ENCODE results near the gene SEMA5A. TPM values are rescaled to one million over a fixed set of nuclear protein-coding genes. Genes with fewer than 3 reads are reported as not detected.

The SEMA5A gene
- polyA plus RNA-seq, 1 donor (not counting 4 experiments of a cell fraction or from before 2014, with no cell fraction given) = 0.16 TPM

GRCh38 chr5:9549941-9550340 is 4.1 kb upstream of the SEMA5A start:
- TF ChIP-seq EZH2 (IDR thresholded peaks at IDR 0.05; ENCODE audit: low read length) = no peak
- TF ChIP-seq CTCF (optimal IDR thresholded peaks at IDR 0.05 in 1 of 3, IDR thresholded peaks at IDR 0.05 in 1 of 3, conservative IDR thresholded peaks at IDR 0.05 in 1 of 3; ENCODE audit: extremely low read depth in 1 of 3, insufficient read depth in 2 of 3, low read length in 3 of 3) = no peak
- Histone ChIP-seq H3K4me2 (ENCODE audit: control insufficient read depth, extremely low read depth, insufficient read depth, low read depth, low read length) (no peak overlapping the region), H3K36me3 (ENCODE audit: control insufficient read depth in 2 of 2, extremely low read depth in 1 of 2, insufficient read depth in 2 of 2, low read length in 2 of 2) (peaks cover 15 to 18% of the 10 kb centered on the region in 2 experiments), H3K4me3 (ENCODE audit: control insufficient read depth in 2 of 3, extremely low read depth in 1 of 3, insufficient read depth in 2 of 3, low read depth in 1 of 3, low read length in 3 of 3) (no peak overlapping the region), H4K20me1 (ENCODE audit: control insufficient read depth, extremely low read depth, insufficient read depth, low read length) (no peaks in the 10 kb centered on the region), H3K79me2 (ENCODE audit: control insufficient read depth, insufficient read depth, low read length) (peaks cover 15% of the 10 kb centered on the region), H3K9ac (ENCODE audit: control insufficient read depth, extremely low read depth, insufficient read depth, low read length) (no peak overlapping the region), H3K9me1 (ENCODE audit: control insufficient read depth, extremely low read depth, insufficient read depth, low read length) (no peaks in the 10 kb centered on the region), H3K9me3 (ENCODE audit: control insufficient read depth, low read depth, low read length) (no peaks in the 10 kb centered on the region), H3K27me3 (ENCODE audit: control insufficient read depth, extremely low read depth, insufficient read depth, low read length) (no peaks in the 10 kb centered on the region), H3K27ac (ENCODE audit: control insufficient read depth, insufficient read depth, low read length) (no peak overlapping the region), H3K4me1 (ENCODE audit: control insufficient read depth, extremely low read depth, insufficient read depth, low read length) (peaks cover 14% of the 10 kb centered on the region), H2AFZ (ENCODE audit: control insufficient read depth, low read length) (no peak overlapping the region)
- DNase-seq (ENCODE audit: low read depth, low spot score) (no peak), FAIRE-seq (no peak)
- dilution Hi-C loops (cut with MboI; ENCODE audit: extremely low pct_ligation_motif_present, low sequenced_read_pairs) = no loop called here

- Histone ChIP-seq H3K4me3 (ENCODE audit: control insufficient read depth in 2 of 3, extremely low read depth in 1 of 3, insufficient read depth in 2 of 3, low read depth in 1 of 3, low read length in 3 of 3) (peak overlapping the region; percentile 77 to 95 (median 92)), H3K36me3 (ENCODE audit: control insufficient read depth in 2 of 2, extremely low read depth in 1 of 2, insufficient read depth in 2 of 2, low read length in 2 of 2) (peaks cover 15 to 18% of the 10 kb centered on the region in 2 experiments), H3K27me3 (ENCODE audit: control insufficient read depth, extremely low read depth, insufficient read depth, low read length) (no peaks in the 10 kb centered on the region), H3K27ac (ENCODE audit: control insufficient read depth, insufficient read depth, low read length) (peak overlapping the region; percentile 91), H2AFZ (ENCODE audit: control insufficient read depth, low read length) (peak overlapping the region; percentile 72), H3K9me1 (ENCODE audit: control insufficient read depth, extremely low read depth, insufficient read depth, low read length) (no peaks in the 10 kb centered on the region), H3K4me2 (ENCODE audit: control insufficient read depth, extremely low read depth, insufficient read depth, low read depth, low read length) (peak overlapping the region; percentile 85), H3K9me3 (ENCODE audit: control insufficient read depth, low read depth, low read length) (no peaks in the 10 kb centered on the region), H3K79me2 (ENCODE audit: control insufficient read depth, insufficient read depth, low read length) (peaks cover 15% of the 10 kb centered on the region), H3K4me1 (ENCODE audit: control insufficient read depth, extremely low read depth, insufficient read depth, low read length) (peaks cover 23% of the 10 kb centered on the region), H4K20me1 (ENCODE audit: control insufficient read depth, extremely low read depth, insufficient read depth, low read length) (no peaks in the 10 kb centered on the region), H3K9ac (ENCODE audit: control insufficient read depth, extremely low read depth, insufficient read depth, low read length) (peak overlapping the region; percentile 86)
- DNase-seq (ENCODE audit: low read depth, low spot score) = no peak
- dilution Hi-C loops (cut with MboI; ENCODE audit: extremely low pct_ligation_motif_present, low sequenced_read_pairs) = no loop called here
- FAIRE-seq = peak; percentile 29
- TF ChIP-seq EZH2 (IDR thresholded peaks at IDR 0.05; ENCODE audit: low read length) (no peak), CTCF (optimal IDR thresholded peaks at IDR 0.05 in 1 of 3, IDR thresholded peaks at IDR 0.05 in 1 of 3, conservative IDR thresholded peaks at IDR 0.05 in 1 of 3; ENCODE audit: extremely low read depth in 1 of 3, insufficient read depth in 2 of 3, low read length in 3 of 3) (no peak)
Observed at GRCh38 chr5:9547122-9547947, 1.5 kb upstream of the SEMA5A start.

Measured in keratinocyte (primary cell).